Ishikawa (cell line): ENCODE measurements around the gene TMEM14A.

Experiments
- CEBPB ChIP-seq: IDR thresholded peaks from 2 replicates; pipeline ENCODE4 v1.6.1; 2012
- CREB1 ChIP-seq: IDR thresholded peaks from 2 replicates; pipeline ENCODE4 v1.6.1; 2012; ENCODE audit warnings: low read depth
- EGR1 ChIP-seq: IDR thresholded peaks from 2 replicates; pipeline ENCODE4 v1.6.1; 2012
- EP300 ChIP-seq: IDR thresholded peaks from 2 replicates; pipeline ENCODE4 v1.6.1; 2012; ENCODE audit warnings: borderline replicate concordance
- FOXM1 ChIP-seq: IDR thresholded peaks from 2 replicates; pipeline ENCODE4 v1.6.1; 2012; ENCODE audit warnings: low read depth, borderline replicate concordance
- MAX ChIP-seq: IDR thresholded peaks from 2 replicates; pipeline ENCODE4 v1.6.1; 2012
- NFIC ChIP-seq: IDR thresholded peaks from 2 replicates; pipeline ENCODE4 v1.6.1; 2012
- RAD21 ChIP-seq: IDR thresholded peaks from 2 replicates; pipeline ENCODE4 v1.6.1; 2012; ENCODE audit warnings: low read depth
- REST ChIP-seq: IDR thresholded peaks from 2 replicates; pipeline ENCODE4 v1.6.1; 2012; ENCODE audit warnings: low read depth, mild to moderate bottlenecking
- TAF1 ChIP-seq: IDR thresholded peaks from 2 replicates; pipeline ENCODE4 v1.6.1; 2012; ENCODE audit warnings: low read depth, mild to moderate bottlenecking
- TCF12 ChIP-seq: IDR thresholded peaks from 2 replicates; pipeline ENCODE4 v1.6.1; 2012; ENCODE audit warnings: low read depth
- TEAD4 ChIP-seq: IDR thresholded peaks from 2 replicates; pipeline ENCODE4 v1.6.1; 2012
- USF1 ChIP-seq: IDR thresholded peaks from 2 replicates; pipeline ENCODE4 v1.6.1; 2012
- YY1 ChIP-seq: IDR thresholded peaks from 2 replicates; pipeline ENCODE4 v1.6.1; 2012; ENCODE audit warnings: low read depth
- ZBTB7A ChIP-seq: IDR thresholded peaks from 2 replicates; pipeline ENCODE4 v1.6.1; 2012; ENCODE audit warnings: low read depth

Gene TMEM14A

GRCh38 chr6:52657870-52658269 is 13.0 kb upstream of the TMEM14A start:
- no peak for TF ChIP-seq YY1
- TF ChIP-seq EGR1 = no peak
- no peak for TF ChIP-seq TAF1
- no peak for TF ChIP-seq TCF12
- TF ChIP-seq USF1 = no peak
- no peak for TF ChIP-seq MAX
- TF ChIP-seq FOXM1 = no peak
- no peak for TF ChIP-seq TEAD4
- no peak for TF ChIP-seq REST
- TF ChIP-seq CEBPB = no peak

- TF ChIP-seq RAD21 (no peak), REST (no peak), CEBPB (no peak), ZBTB7A (no peak), TCF12 (no peak), TAF1 (no peak), CREB1 (no peak), FOXM1 (no peak), EP300 (no peak), YY1 (no peak), USF1 (no peak), EGR1 (no peak), NFIC (no peak), MAX (no peak), TEAD4 (no peak)
These were observed 9.4 kb upstream of the TMEM14A start for GRCh38 chr6:52661551-52661950.

- TF ChIP-seq TCF12 (no peak), EP300 (no peak), YY1 (no peak), RAD21 (no peak), REST (no peak), TEAD4 (no peak), CEBPB (no peak), ZBTB7A (no peak), CREB1 (no peak), MAX (no peak), NFIC (no peak), TAF1 (no peak), FOXM1 (no peak)
These were observed 8.9 kb upstream of the TMEM14A start for GRCh38 chr6:52662031-52662430.

- TF ChIP-seq EP300 (no peak), YY1 (no peak), RAD21 (peak; percentile 95), CREB1 (no peak), CEBPB (no peak), ZBTB7A (no peak), FOXM1 (no peak)
These were observed 7.6 kb upstream of the TMEM14A start for GRCh38 chr6:52663120-52663935.
